ENCODE results near the gene UBE2S. TPM values are rescaled to one million over a fixed set of nuclear protein-coding genes. Genes with fewer than 3 reads are reported as not detected.
A peak's percentile ranks its signal among the peaks of the same experiment; 100 is the strongest.

The UBE2S gene
- total and polyA plus RNA-seq, 8 donors, result 26.5 to 71.2 (median 35.7) TPM

DNA sequence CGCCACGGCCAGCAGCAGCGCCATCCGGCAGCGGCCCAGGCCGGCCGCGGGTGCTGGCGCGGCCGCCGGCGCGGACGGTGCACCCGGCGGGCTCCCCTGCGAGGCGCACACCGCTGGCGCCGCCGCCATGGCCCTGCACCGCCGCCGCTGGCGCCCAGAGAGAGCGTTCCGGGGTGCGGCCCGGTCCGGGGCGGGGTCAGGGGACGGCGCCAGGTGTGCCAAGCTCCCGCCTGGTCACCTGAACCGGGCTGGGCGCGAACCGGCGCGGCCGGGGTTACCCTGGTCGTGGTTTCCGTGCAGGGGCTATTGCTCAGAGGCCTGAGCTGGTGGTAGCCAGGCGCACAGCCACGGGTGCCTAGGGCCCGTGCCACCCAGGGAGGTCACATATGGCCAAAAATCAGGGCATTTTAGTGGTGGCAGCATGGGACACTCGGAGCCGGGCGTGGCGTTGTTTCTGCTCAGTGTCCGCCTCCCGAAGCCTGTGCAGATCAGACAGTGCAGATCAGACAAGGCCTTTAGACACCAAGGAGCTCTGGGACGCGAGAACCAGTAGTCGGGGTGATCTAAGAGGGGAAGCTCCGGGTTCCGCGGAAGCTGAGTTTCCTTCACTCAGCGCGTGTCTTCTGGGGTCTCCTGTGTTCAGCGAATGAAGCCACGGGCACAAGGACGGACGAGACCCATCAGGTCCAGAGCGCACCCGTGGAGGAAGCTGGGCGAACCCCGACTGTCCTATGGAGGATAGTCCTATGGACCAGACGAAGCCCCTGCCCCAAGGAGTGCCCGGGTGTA lies 23.3 kb downstream of the UBE2S start, which contains the start of gene TMEM238:
Gene TMEM238, minus strand, starts transcription at position 162 of the 789 bp plus-strand sequence. Its CDS starts 33 bp downstream, at position 129.
- H3K9me3 ChIP-seq, result no peaks in the 10 kb centered on the region

DNA sequence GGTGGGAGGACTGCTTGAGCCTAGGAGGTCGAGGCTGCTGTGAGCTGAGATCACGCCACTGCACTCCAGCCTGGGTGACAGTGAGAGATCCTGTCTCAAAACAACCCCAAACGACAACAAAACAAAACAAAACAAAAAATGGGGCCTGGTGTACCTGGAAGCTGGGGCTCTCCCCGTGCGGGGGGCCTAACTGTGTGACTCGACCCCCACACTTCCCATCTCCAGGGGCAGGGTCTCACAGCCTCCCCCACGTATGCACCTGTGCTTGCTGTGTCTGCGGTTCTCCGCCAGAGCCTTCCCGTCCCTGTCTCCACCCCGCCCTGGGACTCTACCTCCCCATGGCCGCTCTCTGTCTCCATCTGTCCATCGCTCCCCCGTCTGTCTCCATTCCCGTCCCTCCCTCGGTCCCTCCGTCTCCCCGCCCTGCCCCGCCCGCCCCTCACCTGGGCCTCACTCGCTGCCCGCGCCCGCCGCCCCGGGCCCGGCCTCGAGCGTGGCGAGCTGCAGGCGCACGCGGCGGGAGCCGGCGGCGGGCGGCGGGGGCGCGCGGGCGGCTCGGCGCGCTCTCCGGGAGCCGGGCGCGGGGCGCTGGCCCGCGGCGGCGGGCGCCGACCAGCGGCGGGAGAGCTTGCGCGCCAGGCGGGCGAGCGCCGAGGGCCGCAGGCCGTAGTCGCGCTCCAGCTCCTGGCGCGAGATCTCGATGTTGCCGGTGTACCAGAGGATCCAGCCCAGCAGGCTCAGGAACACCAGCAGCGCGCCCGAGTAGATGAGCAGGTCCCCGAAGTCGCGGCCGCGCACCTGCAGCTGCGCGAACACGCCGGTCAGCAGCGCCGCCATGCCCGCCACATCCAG lies 24.1 kb downstream of the UBE2S start:
- H3K4me1 ChIP-seq, result peaks cover 28 to 43% of the 10 kb centered on the region in 2 donors
- intact Hi-C loops (cut with DNase I), result loop anchor here in 1 of 2 donors (10.0 kb wide), 1 partner anchor 79 kb away; no protein-coding TSS in a partner anchor
- H3K27ac ChIP-seq, result peak overlapping the region; percentile 96 to 97
- ATAC-seq, result peak; percentile 4
- H3K36me3 ChIP-seq, result peaks cover 0 to 21% of the 10 kb centered on the region in 2 donors
- DNase-seq, result peak in 3 of 4 donors; percentile 55 to 89 (median 72)
- TF ChIP-seq, protein P1, sequence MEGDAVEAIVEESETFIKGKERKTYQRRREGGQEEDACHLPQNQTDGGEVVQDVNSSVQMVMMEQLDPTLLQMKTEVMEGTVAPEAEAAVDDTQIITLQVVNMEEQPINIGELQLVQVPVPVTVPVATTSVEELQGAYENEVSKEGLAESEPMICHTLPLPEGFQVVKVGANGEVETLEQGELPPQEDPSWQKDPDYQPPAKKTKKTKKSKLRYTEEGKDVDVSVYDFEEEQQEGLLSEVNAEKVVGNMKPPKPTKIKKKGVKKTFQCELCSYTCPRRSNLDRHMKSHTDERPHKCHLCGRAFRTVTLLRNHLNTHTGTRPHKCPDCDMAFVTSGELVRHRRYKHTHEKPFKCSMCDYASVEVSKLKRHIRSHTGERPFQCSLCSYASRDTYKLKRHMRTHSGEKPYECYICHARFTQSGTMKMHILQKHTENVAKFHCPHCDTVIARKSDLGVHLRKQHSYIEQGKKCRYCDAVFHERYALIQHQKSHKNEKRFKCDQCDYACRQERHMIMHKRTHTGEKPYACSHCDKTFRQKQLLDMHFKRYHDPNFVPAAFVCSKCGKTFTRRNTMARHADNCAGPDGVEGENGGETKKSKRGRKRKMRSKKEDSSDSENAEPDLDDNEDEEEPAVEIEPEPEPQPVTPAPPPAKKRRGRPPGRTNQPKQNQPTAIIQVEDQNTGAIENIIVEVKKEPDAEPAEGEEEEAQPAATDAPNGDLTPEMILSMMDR (IDR thresholded peaks at IDR 0.05), result no peak
- H3K9me3 ChIP-seq, result no peaks in the 10 kb centered on the region
- no peaks in the 10 kb centered on the region for H3K27me3 ChIP-seq
- peak overlapping the region; percentile 86 to 91 for H3K4me3 ChIP-seq

More for the DNA sequence above, 23.3 kb downstream of the UBE2S start, which contains the start of gene TMEM238:
- DNase-seq, result peak in 2 of 4 donors; percentile 73 to 92
- ATAC-seq, result peak; percentile 53
- Histone ChIP-seq H3K27me3 (no peaks in the 10 kb centered on the region), H3K36me3 (peaks cover 0 to 29% of the 10 kb centered on the region in 2 donors), H3K4me3 (peak within 1 kb of the TSS; percentile 86 to 91), H3K4me1 (peaks cover 30 to 51% of the 10 kb centered on the region in 2 donors), H3K27ac (peak within 1 kb of the TSS; percentile 96 to 97)
- intact Hi-C loops (cut with DNase I), result loop anchor here in 1 of 2 donors (10.0 kb wide), 1 partner anchor 80 kb away; no protein-coding TSS in a partner anchor
- TF ChIP-seq, protein P1 (IDR thresholded peaks at IDR 0.05), result no peak

DNA sequence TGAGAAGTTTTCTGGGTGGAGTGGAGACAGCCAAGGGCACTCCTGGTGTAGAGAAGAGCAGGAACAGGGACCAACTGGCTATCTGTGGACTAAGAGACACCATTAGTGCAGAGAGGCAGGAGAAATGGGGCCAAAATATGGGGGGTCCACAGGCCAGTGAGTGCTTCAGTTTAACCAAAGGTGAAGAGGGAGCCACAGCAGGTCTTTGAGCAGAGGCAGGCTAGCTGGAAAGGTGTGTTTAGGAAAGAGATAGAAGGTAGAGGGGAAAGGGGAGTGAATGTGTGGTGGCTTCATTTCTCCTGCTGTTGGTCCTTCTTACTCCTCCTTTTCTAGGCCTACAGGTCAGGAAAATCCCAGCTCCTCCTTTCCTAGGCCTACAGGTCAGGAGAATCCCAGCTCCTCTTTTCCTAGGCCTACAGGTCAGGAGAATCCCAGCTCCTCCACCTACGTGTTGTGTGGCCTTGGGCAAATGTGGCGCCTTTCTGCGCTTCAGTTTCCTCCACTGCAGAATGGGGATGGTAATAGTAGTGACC lies 25.0 kb downstream of the UBE2S start:
- Histone ChIP-seq H3K36me3 (peaks cover 0 to 12% of the 10 kb centered on the region in 2 donors), H3K4me3 (peak overlapping the region in 1 of 2 donors; percentile 91), H3K9me3 (no peaks in the 10 kb centered on the region), H3K4me1 (peaks cover 19 to 34% of the 10 kb centered on the region in 2 donors), H3K27ac (no peak overlapping the region), H3K27me3 (peaks cover 0 to 5% of the 10 kb centered on the region in 2 donors)
- no peak for DNase-seq
- ATAC-seq, result no peak
- intact Hi-C loops (cut with DNase I), result loop anchor here in 1 of 2 donors (10.0 kb wide), 1 partner anchor 78 kb away; no protein-coding TSS in a partner anchor
- TF ChIP-seq, protein P1 (IDR thresholded peaks at IDR 0.05), result no peak

DNA sequence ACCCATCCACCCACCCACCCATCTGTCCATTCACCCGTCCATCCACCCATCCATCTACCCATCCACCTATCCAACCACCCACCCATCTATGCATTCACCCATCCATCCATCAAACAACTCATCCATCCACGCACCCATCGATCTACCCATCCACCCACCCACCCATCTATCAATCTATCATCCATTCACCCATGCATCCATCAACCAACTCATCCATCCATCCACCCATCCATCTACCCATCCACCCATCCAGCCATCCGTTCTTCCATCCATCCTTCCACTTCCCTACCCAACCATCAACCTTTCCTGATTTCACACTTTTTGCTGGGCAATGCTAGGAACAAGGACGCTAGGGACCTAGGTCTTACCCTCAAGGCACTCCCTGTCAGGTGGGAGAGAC lies 25.6 kb downstream of the UBE2S start:
- Histone ChIP-seq H3K4me3 (no peak overlapping the region), H3K9me3 (no peaks in the 10 kb centered on the region), H3K27me3 (peaks cover 0 to 11% of the 10 kb centered on the region in 2 donors), H3K27ac (no peak overlapping the region), H3K36me3 (peaks cover 0 to 6% of the 10 kb centered on the region in 2 donors), H3K4me1 (peaks cover 13 to 28% of the 10 kb centered on the region in 2 donors)
- TF ChIP-seq, protein P1 (IDR thresholded peaks at IDR 0.05), result no peak
- no peak for DNase-seq
- intact Hi-C loops (cut with DNase I), result loop anchor here in 1 of 2 donors (10.0 kb wide), 1 partner anchor 77 kb away; no protein-coding TSS in a partner anchor
- no peak for ATAC-seq
